Measurements from ENCODE around the gene PYGL.
"Not testable (repeated sequence)": the region's sequence is repeated elsewhere in the genome, so short reads cannot be mapped to it uniquely, and the experiment has no call there.

PYGL gene

GRCh38 chr14:50943943-50944646 lies at the start of gene PYGL:
PYGL (minus strand) TSS chr14:50944483; CDS start chr14:50944403, 80 bp downstream.
- no peak for DNase-seq

- DNase-seq, result no peak
These were observed 41.6 kb upstream of the PYGL start for GRCh38 chr14:50985859-50986331.

DNA sequence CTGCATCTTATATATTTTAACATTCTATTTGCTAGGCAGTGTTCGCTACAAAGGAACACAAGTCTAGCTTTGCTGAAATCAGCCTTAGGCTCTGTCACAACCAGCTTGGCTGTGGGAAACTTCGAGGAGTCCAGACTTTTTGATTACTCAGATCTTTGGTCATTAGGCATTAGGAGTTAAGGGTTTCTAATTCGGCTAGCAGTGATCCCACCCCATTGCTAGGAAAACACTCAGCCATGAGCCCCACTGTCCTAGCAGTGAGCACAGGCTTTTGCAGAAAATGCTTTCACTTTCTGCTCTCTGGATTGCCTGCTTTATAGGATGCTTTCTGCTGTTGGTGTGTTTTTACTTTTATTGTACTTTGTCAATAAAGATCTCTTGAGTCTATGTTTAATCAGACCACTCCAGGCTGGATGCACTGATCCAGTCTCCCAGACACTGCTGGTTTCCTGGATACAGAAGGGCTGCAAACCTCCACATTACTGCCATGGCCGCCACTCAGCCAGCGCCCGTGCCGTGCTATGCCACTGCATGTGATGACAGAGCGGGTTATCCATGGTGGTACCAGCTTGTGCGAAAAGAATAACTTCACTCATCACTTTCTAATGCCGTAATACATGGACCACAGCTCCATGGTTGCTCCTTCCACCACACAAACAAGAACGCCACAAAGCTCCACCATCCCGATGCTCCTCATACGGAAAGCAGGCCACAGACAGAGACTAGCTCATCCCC lies 41.0 kb upstream of the PYGL start:
- no peak for DNase-seq

GRCh38 chr14:50984036-50984710 lies 39.9 kb upstream of the PYGL start:
- DNase-seq, result no peak

GRCh38 chr14:50979941-50980850 lies 35.9 kb upstream of the PYGL start:
- DNase-seq, result no peak

DNA sequence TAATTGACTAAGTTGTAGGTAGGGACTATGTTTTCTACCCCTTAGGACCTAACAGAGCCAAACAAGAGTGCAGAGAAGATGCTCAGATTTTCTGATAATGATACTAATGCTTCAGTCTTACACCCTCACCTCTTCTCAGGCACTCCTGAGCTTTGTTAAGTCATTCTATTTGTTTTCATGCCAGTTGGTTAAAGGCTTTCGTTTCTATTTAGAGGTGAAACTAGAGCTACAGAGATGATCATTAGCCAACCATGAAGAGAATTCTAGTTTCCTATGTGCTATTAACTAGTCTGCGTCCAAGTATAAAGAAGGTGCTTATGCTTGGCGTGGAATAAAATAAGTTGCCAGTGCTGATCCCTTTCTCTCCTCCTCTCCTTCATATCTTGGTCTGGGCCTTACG lies 34.6 kb upstream of the PYGL start:
- DNase-seq, result no peak

- no peak for DNase-seq
These were observed 34.2 kb upstream of the PYGL start for GRCh38 chr14:50978529-50978871.

GRCh38 chr14:50977863-50978528 lies 33.7 kb upstream of the PYGL start:
- DNase-seq, result no peak

DNA sequence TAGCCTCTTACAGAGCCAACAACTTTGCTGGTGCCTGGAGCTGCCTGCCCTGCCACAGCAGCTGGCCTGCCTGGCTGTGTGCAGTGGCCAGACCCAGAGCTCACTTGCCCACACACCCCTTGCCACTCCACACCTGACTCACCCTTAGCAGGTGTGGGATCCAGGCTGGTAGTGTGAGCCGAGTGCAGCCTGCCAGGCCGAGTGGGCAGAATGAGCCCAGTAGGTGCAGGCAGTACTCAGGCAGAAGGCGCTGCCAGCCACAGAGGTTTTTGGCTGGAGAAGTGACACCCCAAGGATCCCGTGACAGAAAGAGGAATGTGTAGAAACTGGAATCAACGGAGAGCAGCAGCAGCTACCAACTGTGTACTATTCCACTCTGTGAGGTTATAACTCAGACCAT lies 29.8 kb upstream of the PYGL start:
- no peak for DNase-seq

DNA sequence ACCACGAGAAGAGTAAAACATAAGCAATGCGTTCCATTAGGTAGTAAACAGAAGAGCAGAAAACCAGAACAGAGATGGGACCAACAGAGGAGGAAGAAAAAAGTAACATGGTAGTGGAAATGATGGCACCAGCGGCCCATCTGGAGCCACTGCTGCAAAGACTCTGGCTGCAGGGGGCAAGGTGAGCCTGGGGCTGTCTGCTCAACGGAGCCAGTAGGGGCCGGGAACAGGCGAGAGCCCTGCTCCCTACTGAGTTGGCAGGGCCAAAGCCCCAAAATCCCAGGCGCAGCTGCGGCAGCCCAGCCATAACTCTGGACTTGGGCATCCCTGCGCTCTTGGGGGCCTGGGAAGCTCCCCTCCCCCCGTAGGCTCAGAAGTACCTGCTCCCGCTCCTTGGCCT lies 28.5 kb upstream of the PYGL start:
- DNase-seq, result no peak

- DNase-seq, result no peak
These were observed 26.9 kb upstream of the PYGL start for GRCh38 chr14:50970886-50971781.

GRCh38 chr14:50967790-50968189 lies 23.5 kb upstream of the PYGL start:
- no peak for DNase-seq

DNA sequence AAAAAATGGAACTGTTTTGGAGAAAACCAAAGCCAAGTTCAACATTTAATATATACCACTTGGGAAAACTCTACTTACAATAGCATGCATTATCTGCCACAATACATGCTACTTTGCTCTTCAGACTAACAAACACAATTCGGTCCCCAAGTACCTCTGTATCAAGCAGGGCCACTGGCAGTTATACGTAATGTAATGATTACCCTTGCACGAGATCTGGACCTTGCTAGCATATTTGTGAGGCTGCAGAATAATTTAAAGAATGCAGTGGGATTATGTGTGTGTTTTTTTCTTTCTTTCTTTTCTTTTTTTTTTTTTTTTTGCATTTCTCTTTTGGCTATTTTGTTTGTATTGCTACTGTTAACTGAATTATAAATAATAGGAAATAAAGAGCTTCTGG lies 22.8 kb upstream of the PYGL start:
- no peak for DNase-seq

- no peak for DNase-seq
These were observed 20.6 kb upstream of the PYGL start for GRCh38 chr14:50964683-50965390.

- DNase-seq, result no peak
These were observed 19.6 kb upstream of the PYGL start for GRCh38 chr14:50963919-50964318.

- DNase-seq, result no peak
These were observed 17.4 kb upstream of the PYGL start for GRCh38 chr14:50961605-50962221.

GRCh38 chr14:50957296-50957695 lies 13.0 kb upstream of the PYGL start:
- no peak for DNase-seq

DNA sequence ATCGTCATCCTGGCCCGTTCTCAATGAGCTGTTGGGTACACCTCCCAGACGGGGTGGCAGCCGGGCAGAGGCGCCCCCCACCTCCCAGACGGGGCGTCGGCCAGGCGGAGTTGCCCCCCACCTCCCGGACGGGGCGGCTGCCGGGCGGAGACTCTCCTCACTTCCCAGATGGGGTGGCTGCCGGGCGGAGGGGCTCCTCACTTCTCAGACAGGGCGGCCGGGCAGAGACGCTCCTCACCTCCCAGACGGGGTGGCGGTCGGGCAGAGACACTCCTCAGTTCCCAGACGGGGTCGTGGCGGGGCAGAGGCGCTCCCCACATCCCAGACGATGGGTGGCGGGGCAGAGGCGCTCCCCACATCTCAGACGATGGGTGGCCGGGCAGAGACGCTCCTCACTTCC lies 12.1 kb upstream of the PYGL start:
- DNase-seq, result not testable (repeated sequence)

GRCh38 chr14:50955373-50956043 lies 11.2 kb upstream of the PYGL start:
- no peak for DNase-seq
